ENCODE measurements around the gene TAS2R60.

The TAS2R60 gene

DNA sequence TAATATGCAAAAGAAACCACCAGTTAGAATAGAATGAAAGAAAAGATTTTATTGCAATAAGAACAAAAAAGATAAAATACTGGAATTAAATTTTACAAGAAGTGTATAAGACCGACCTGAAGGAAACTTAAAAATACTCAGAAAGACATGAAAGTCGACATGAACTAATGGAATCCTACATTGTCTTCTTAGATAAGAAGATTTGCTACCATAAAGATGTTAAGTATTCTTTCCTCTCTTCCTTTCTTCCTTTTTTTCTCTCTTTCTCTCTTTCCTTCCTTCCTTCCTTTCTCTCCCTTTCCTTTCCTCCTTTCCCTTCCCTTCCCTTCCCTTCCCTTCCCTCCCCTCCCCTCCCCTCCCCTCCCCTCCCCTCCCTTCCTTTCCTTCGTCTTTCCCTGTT, 6.5 kb downstream of the TAS2R60 start:
- H3K27ac ChIP-seq: no peak overlapping the region

GRCh38 chr7:143451122-143451521, 7.9 kb downstream of the TAS2R60 start:
- H3K27ac ChIP-seq: no peak overlapping the region
- TF ChIP-seq ZFX (IDR thresholded peaks at IDR 0.05) (no peak), CTCF (conservative IDR thresholded peaks at IDR 0.05) (no peak)

More for the DNA sequence above, 6.5 kb downstream of the TAS2R60 start:
- no peak for TF ChIP-seq ZFX (IDR thresholded peaks at IDR 0.05)
- TF ChIP-seq CTCF (conservative IDR thresholded peaks at IDR 0.05): no peak

- TF ChIP-seq CTCF (conservative IDR thresholded peaks at IDR 0.05) (no peak), ZFX (IDR thresholded peaks at IDR 0.05) (no peak)
Observed at GRCh38 chr7:143451746-143452145, 8.5 kb downstream of the TAS2R60 start.

DNA sequence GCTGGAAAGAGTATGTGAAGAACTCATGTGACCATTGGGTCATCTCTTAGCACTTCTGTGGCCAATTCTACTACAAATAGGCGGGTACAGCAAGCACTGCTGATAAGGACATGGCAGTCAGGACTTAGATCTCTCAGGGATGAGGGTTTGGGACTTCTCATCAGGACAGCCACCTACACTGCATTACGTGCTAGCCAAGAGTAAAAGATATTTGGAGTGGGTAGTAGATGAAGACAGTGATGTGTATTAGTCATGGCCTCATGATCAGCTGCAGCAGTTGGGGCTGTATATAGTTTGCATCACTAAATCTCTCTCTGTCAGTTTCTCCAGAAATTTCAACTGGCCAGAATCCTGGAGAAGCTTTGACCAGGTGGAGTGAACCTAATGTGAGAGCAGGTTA, 9.2 kb downstream of the TAS2R60 start:
- no peak overlapping the region for H3K27ac ChIP-seq
- TF ChIP-seq ZFX (IDR thresholded peaks at IDR 0.05): no peak
- TF ChIP-seq CTCF (conservative IDR thresholded peaks at IDR 0.05): no peak

More at GRCh38 chr7:143451746-143452145, 8.5 kb downstream of the TAS2R60 start:
- H3K27ac ChIP-seq: no peak overlapping the region

- no peak overlapping the region for H3K27ac ChIP-seq
- TF ChIP-seq ZFX (IDR thresholded peaks at IDR 0.05) (no peak), CTCF (conservative IDR thresholded peaks at IDR 0.05) (no peak)
Observed at GRCh38 chr7:143454091-143454680, 10.9 kb downstream of the TAS2R60 start.

GRCh38 chr7:143455491-143455890, 12.2 kb downstream of the TAS2R60 start:
- no peak for TF ChIP-seq CTCF (conservative IDR thresholded peaks at IDR 0.05)
- no peak for TF ChIP-seq ZFX (IDR thresholded peaks at IDR 0.05)
- H3K27ac ChIP-seq: no peak overlapping the region

DNA sequence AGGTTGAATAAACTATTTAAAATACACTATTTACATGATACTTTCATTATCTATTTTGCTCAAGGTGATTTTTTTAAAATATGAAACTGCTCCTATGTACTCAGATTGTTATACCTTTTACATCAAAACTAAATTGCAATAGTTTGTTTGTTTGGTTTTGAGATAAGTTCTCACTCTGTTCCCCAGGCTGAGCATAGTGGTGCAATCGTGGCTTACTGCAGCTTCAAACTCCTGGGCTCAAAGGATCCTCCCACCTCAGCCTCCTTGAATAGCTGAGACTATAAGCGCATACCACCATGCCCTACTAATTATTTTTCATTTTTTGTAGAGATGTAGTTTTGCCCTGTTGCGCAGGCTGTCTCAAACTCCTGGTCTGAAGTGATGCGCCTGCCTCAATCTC, 12.7 kb downstream of the TAS2R60 start:
- no peak for TF ChIP-seq CTCF (conservative IDR thresholded peaks at IDR 0.05)
- TF ChIP-seq ZFX (IDR thresholded peaks at IDR 0.05): no peak

More for the DNA sequence above, 12.7 kb downstream of the TAS2R60 start:
- H3K27ac ChIP-seq: no peak overlapping the region
